Measurements from ENCODE around the gene MGLL.
"Not testable (repeated sequence)": the region's sequence is repeated elsewhere in the genome, so short reads cannot be mapped to it uniquely, and the experiment has no call there.

The MGLL gene

DNA sequence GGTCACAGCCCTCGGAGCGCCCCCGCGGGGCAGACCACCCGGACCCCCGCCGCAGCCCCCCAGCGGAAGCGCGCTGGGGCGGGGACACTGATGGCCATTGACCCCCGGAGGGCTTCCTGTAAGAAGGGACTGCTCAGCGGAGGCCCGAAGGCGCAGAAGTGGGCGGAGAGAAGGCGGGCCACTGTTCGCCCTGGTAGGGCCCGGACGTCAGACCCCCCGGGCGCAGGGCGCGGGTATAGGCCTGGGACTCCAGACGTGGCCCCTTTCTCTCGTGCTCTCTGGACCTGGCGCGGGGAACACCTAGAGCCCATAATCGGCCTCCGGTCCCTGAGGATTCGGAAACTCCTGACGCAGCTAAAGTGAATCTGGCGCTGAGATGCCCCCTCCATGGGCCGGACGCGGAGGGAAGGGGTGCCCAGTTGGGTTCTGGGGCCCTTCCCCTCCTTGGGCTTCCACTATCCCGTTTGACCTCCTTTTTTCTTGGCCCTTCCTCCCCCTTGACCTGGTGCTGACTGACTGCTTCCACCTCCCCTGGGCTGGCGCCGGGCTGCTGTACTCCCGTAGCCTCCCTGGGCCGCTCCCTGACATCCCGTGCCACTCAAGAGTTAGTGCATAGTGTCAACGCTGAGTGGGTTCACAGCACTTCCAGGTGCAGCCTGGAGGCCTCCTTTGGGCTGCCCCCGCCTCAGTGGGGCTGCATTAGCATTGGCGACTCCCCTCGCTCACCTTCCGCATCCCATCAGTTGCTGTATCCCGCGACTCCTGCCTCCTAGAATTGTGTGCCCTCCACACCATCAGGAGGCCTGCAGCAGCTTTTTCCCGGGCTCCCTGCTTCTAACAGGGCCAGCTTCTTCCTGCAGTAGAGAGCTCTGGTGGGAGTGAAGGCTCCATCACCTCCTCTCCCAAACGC is 148.9 kb downstream of the MGLL start:
- DNase-seq (ENCODE audit: low read depth), result no peak

DNA sequence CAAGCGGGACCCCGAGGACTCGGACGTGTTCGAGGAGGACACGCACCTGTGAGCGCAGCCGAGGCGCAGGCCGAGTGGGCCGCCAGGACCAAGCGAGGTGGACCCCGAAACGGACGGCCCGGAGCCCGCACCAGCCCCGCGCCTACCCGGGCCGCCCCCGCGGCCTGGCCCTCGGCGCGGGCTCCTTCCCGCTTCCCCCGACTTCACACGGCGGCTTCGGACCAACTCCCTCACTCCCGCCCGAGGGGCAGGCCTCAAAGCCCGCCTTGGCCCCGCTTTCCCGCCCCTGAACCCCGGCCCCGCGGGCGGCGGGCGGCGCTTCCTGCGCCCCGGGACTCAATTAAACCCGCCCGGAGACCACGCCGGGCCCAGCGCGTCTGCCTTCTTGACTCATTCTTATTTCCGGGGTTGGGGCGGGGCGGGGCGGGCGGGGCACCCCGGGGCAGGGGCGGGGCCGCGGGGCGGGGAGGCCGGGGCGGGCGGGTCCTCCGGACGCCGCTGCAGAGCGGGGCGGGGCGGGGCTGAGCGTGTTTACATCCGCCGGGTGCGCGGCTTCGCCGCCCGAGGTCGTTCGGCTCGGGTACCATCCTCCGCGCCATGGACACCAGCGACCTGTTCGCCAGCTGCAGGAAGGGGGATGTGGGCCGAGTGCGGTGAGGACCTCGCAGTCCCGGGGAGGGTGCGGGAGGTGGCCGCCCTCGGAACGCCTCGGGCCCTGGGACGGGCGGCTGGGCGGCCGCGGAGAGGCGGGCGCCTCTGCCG is 149.7 kb downstream of the MGLL start, which contains the start of gene ABTB1:
TSS of gene ABTB1 (plus strand) at position 524 of the 762 bp plus-strand sequence. CDS start at position 598, 74 bp downstream.
- peak; percentile 75 for DNase-seq (ENCODE audit: low read depth)

DNA sequence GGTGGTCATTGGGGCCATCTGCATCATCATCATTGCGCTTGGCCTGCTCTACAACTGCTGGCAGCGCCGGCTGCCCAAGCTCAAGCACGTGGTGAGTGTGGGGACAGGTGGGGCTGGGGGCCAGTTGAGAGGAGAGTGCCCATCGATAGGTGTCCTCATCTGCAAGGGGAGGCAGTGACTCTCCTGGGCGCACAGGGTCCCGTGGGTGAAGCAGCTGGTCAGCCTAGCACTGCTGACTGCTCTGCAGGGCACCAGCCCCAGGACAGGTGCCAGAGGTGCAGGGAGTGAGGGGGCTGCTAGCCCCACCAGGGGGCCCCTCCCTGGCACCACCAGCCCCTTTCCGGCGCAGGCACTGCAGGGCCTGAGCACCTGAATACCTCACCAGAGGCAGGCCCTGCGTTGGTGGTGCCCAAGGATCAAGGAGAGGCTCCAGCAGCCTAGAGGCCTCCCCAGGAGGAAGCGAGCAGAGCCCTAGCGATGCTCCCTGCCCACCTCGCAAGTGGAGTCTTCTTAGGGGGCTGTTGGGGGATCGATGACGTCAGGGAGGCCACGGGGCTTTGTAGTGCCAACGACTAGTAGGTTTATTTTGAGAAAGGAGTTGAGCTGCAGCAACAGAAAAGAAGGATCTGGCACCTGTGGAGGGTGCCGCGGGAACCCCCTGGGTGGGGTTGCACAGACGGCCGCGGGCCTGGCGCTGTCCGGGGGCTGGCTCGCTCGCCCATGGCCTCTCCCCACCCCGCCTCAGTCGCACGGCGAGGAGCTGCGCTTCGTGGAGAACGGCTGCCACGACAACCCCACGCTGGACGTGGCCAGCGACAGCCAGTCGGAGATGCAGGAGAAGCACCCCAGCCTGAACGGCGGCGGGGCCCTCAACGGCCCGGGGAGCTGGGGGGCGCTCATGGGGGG is 150.5 kb downstream of the MGLL start:
- no peak for DNase-seq (ENCODE audit: low read depth)

DNA sequence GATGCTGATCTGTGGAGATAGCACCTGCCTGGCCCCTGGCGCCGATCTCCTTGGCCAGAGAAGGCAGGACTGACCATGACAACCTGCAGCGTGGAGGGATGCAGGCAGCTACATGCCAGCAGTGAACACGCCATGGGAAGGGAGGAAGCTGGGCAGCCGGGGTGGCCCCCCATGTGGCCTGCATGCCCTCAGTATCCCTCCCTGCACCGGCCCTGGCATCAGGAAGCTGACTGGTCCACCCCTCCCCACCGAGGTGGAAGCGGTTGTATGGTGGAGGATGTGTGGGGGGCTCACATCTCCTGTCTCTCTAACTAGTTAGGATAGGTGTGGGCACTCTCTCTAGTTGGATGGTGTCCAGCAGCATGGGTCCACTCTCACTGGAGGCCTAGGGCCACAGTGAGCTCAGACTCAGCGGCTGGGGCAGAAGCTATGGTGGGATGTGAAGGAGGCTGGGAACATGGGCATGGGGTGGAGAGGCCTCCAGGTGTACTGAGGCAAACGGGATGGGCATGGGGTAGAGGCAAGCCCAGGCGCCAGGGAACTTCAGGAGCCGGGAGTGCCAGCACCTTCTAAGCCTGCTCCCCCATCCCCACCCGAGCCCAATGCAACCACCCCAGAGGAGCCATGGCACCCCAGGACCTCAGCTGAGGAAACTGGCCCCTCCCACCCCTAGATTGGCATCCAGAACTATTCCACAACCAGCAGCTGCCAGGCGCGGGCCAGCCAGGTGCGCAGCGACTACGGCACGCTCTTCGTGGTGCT is 151.4 kb downstream of the MGLL start:
- DNase-seq (ENCODE audit: low read depth), result no peak

DNA sequence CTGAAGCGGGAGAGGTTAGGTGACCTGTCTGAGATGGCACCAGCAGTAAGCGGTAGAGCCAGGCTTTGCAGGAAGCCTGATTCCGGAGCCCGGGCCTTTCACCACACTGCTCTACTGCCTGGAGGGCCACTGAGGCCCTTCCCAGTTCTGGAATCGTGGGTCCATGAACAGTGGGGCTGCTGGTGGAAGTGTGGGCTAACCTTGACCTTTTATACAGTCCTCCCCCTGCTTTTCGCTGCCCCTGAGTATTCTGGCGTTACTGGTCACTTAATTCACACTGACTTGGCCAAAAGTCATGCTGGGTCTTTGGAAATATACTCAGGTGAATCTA is 152.1 kb downstream of the MGLL start:
- DNase-seq (ENCODE audit: low read depth), result no peak

DNA sequence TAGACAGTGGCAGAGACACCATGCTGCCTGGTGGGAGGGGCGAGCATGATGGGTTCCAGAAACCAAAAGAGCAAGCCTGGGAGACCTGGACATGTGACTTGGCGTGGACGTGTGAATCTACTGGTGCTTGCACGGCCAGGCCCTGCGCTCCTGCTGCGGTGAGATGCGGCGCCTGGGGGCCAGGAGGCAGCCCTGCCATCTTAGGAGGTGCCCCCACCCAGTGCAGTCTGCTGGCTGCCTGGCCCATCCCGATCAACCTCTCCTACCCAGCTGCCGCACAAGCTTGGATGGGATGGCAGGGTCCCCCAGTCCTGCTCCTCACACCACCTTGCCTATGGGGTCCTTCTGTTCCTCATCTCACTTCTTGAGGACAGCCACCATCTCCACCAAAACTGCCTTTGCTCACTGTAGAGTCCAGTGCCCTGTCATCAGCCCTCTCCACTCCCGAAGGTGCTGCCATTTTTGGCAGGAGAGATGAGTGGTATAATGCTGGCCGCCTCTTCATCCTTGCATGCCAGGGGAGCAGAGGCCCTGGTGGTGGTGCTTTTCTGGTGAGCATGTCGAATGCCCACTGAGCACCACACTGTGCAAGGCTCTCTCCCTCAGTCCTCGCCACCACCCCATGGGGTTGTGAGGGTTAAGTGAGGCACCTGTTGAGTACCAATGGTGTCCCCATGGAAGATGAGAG is 152.6 kb downstream of the MGLL start:
- no peak for DNase-seq (ENCODE audit: low read depth)

DNA sequence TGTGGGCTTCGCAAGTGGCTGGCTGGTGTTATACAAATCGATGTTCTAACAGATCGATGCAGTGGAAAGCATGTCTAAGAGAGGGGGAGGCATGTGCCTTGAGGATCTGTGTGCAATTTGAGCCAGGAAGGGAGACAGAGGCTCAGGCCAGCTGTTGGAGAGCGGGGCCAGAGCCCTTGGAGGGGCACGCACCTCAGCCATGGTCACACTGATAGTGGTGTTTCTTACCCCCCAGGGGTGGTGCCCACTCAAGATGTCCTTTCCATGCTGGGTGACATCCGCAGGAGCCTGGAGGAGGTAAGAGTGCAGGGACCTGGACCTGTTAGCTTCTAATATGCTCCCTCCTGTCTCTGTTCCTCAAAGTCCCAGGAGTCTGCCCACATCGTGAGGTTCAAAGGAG is 153.4 kb downstream of the MGLL start:
- no peak for DNase-seq (ENCODE audit: low read depth)

DNA sequence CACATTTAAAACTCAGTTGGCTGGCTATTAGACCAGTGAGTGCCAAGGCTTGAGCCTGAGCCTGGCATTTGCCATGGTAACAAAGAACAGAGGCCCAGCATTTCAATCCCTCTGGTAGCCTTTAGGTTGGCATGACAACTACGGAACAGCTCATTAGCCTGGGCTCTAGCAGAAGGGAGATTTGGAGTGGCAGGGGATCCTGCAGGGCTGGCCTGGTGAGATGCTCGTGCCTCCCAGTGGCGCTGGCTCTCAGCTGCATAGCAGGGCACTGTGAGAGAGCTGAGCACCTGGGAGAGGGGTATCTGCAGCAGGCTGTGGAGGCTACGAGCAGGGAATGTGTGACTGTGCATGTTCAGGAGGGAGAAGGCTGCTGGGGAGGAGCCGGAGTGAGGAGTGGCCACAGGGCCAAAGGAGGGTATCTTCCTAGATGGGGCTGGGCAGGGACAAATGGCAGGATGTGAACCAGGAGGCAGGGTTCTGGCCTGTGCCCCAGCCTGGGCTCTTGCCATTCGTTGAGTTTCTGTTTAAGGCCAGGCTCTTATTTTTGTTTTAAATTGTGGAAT is 155.1 kb downstream of the MGLL start:
- DNase-seq (ENCODE audit: low read depth), result no peak

DNA sequence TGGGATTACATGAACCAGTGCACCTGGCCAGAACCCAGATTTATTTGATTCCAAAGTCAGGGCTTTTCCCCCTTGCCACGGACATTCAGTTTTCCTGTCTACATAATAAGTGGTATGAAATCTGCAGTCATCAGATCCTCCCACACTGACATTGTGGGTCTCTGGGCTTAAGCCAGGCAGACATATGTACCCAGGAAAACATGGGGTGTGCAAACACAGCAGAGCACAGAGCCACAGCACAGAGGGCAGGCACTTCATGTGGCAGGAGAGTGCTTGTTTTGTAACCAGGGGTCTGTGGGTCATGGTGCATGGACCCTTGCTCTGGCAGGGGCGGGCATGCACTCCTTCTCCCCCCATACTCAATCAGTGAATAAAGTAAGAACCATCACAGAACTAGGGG is 155.6 kb downstream of the MGLL start:
- no peak for DNase-seq (ENCODE audit: low read depth)

DNA sequence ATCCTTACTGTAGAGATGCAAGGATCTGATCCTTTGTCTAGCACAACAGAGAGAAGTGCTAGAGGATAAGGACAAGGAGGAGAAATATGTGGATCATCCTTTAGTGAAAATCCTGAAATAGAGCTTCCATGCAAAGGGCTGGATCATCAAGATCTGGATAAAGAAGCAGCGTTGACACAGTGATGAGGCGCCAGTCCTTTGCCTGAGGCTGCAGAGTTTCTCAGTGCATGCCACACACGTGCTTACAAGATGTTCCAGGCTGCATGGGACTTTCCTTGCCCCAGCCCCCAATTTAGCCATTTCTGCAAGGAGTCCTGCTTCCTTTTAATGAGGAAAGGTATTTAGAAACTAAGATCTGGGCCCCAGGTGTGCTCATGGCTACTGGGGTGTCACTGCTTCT is 156.7 kb downstream of the MGLL start:
- no peak for DNase-seq (ENCODE audit: low read depth)

DNA sequence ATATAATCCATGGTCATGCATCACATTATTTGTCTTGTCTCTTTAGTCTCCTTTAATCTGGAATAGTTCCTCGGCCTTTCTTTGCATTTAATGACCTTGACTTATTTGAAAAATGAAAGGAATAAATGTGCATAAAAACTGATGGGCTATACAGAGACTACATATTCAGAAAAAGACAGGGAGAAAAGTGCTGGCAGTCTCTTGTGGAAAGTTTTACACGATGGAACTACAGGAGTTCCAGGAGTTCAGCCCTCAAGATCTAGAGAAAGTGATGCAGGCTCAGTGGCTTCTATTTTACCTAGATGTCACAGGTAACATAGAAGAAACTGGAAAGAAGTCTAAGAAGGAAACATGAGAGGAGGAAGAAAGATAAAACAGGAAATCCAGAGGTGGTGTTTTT is 157.2 kb downstream of the MGLL start:
- DNase-seq (ENCODE audit: low read depth), result no peak

DNA sequence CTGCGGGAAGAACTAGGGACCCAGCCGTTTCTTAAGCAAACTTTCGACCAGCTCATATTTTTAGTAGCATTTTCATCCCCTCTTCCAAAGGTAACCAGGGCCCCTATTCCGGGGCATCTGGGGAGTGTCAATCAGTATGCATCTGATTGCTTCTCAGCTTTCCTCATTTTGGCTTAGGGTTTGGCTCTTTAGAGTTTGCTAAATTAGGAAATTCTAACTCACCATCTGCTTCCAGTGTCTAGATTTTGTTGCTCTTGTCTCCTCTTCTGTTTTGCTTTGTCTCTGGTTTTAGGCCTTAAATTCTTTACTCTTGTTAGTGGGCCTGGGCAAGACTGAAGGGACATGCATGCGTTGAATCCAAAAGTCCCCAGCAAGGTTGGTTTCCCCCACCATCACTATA is 159.2 kb downstream of the MGLL start:
- no peak for DNase-seq (ENCODE audit: low read depth)

DNA sequence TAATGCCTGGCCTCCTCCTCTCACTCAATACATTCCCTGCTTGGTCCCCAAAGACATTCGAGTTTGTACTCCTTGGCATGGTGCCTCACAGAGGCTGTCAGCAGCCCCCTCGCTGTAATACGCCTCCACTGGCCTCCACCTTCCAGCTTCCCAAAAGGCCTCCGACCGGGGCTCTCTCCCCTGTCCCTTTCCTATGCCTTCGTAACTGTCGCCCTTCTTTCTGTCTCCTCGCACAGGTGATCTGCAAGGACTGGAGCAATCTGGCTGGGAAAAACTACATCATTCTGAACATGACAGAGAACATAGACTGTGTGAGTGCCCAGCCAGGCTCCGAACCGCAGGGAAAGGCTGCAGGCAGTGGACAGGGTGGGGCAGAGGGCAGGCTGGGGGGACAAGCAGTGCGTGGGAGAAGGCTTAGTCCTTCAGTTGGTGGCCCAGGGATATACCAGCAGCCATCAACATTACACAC is 160.3 kb downstream of the MGLL start:
- no peak for DNase-seq (ENCODE audit: low read depth)

DNA sequence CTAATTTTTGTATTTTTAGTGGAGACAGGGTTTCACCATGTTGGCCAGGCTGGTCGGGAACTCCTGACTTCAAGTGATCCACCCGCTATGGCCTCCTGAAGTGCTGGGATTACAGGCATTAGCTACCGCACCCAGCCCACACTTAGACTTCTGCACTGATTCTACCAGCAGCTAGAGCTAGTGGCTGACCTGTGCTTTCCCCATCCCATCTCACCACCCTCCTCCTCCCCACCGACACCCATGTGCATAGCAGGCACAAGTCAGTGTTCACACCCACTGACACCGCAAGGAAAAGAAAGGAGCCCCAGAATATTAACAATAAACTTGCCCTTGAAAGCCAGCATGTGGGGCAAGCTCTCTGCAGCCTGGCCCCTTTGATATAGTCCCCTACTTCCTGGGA is 160.7 kb downstream of the MGLL start:
- DNase-seq (ENCODE audit: low read depth), result no peak

DNA sequence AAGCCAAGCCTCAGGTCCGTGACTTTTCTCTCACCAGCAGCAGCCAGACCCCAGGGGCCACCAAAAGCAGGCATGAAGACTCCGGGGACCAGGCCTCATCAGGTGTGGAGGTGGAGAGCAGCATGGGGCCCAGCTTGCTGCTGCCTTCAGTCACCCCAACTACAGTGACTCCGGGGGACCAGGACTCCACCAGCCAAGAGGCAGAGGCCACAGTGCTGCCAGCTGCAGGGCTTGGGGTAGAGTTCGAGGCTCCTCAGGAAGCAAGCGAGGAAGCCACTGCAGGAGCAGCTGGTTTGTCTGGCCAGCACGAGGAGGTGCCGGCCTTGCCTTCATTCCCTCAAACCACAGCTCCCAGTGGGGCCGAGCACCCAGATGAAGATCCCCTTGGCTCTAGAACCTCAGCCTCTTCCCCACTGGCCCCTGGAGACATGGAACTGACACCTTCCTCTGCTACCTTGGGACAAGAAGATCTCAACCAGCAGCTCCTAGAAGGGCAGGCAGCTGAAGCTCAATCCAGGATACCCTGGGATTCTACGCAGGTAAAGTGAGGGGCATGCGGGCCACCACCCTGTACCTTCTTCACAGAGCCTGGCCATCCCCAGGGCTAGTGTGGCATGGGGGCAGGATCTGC is 161.6 kb downstream of the MGLL start:
- no peak for DNase-seq (ENCODE audit: low read depth)

DNA sequence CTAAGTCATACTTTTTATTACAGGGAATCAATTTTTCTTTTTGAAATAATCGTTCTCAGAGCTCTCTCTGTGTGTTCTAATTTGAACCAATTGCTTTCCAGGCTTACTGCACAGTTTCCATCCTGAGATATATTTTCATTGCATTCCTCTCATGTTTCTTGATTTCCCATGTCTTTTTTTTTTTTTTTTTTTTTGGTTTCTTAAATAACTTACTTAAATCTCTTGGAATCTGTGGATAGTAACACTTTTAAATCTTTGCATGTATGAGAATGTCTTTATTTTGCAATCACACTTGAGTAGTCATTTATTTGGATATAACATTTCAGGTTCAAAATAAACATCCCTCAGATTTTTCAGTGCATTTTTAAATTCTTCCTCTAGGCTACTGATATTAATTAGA is 164.1 kb downstream of the MGLL start:
- DNase-seq (ENCODE audit: low read depth), result no peak

DNA sequence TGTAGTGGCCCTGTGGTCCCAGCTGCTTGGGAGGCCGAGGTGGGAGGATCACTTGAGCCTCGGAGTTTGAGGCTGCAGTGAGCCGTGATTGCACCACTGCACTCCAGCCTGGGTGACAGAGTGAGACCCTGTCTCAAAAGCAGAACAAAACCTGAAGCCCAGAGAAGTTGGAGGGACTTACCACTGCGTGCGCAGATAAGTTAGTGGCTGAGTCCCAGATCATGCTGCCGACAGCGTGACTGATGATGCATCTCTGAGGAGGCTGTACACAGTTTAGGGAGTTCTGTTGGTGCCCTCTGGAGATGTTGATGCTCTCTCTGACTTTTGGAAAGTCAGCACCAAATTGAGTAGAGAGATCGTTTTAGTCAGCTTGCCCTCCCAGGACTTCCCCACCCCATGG is 165.4 kb downstream of the MGLL start:
- DNase-seq (ENCODE audit: low read depth), result no peak

DNA sequence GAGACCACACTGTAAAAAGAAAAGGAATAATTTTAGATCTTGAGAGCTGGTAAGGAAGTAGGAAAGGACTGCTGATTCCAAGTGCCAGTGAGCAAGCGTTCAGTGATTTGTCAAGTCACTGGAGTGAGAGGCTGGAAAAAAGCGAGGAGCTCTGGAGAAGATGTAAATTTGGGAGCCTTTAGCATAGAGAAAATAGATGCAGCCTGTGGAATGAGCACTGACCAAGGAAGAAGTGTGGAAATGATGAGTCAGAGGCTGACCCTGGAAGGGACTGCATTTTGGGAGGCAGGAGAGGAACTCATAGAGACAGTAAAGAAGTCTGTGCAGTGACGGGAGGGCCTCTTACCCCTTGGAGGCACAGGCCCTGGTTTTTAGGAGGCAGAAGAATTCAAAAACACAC is 166.7 kb downstream of the MGLL start:
- DNase-seq (ENCODE audit: low read depth), result no peak

DNA sequence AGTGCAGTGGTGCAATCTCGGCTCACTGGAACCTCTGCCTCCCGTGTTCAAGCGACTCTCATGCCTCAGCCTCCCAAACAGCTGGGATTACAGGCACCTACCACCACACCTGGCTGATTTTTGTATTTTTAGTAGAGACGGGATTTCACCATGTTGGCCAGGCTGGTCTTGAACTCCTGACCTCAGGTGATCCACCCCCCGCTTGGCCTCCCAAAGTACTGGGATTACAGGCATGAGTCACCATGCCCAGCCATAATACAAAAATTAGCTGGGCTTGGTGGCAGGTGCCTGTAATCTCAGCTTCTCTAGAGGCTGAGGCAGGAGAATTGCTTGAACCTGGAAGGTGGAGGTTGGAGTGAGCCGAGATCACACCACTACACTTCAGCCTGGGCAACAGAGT is 167.3 kb downstream of the MGLL start:
- not testable (repeated sequence) for DNase-seq (ENCODE audit: low read depth)

DNA sequence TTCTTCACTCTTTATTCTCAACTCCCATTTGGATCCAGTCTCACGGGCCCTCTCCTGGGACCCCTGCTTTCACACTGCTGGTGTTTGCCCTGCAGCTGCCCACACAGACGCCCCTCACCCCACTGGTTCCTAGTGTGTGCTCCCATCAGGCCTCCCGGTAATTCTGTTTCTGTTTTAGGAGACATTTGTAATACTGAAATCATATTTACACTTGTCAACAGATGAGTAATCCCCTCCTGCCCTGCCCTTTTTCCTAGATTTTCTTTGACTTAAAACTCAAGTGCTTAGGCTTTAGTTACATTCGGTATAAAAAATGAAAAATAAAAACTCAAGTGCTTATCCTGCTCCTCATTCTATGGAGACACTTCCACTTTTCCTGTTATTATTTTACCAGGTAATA is 167.9 kb downstream of the MGLL start:
- no peak for DNase-seq (ENCODE audit: low read depth)

Measured in stimulated activated CD8-positive, alpha-beta memory T cell treated with anti-CD3 and anti-CD28 coated beads, Interleukin-15, amount 100 ng/mL, for 24 hours (primary cell).